Activated CD8-positive, alpha-beta memory T cell treated with anti-CD3 and anti-CD28 coated beads, Interleukin-2, amount 50 U/mL, for 48 hours (primary cell): ENCODE data around the gene NID2.
A peak's percentile ranks its signal among the peaks of the same experiment; 100 is the strongest.

Source experiments
- DNase-seq: peaks from one replicate; pipeline ENCODE4 v3.0.0-alpha.2; 2020

The NID2 gene

GRCh38 chr14:52051871-52052270 lies 17.0 kb downstream of the NID2 start:
- no peak for DNase-seq

- no peak for DNase-seq
Observed at GRCh38 chr14:52051251-52051650, 17.6 kb downstream of the NID2 start.

- DNase-seq = no peak
Observed at GRCh38 chr14:52049721-52050588, 18.9 kb downstream of the NID2 start.

- no peak for DNase-seq
Observed at GRCh38 chr14:52049271-52049670, 19.6 kb downstream of the NID2 start.

GRCh38 chr14:52048641-52049204 lies 20.1 kb downstream of the NID2 start:
- DNase-seq = no peak

- DNase-seq = no peak
Observed at GRCh38 chr14:52048116-52048515, 20.7 kb downstream of the NID2 start.

- no peak for DNase-seq
Observed at GRCh38 chr14:52046376-52046917, 22.4 kb downstream of the NID2 start.

GRCh38 chr14:52044791-52045522 lies 23.9 kb downstream of the NID2 start:
- no peak for DNase-seq

- peak; percentile 59 for DNase-seq
Observed at GRCh38 chr14:52043690-52044089, 25.2 kb downstream of the NID2 start.

- DNase-seq = no peak
Observed at GRCh38 chr14:52042371-52043289, 26.2 kb downstream of the NID2 start.

- no peak for DNase-seq
Observed at GRCh38 chr14:52040598-52040997, 28.3 kb downstream of the NID2 start.

- DNase-seq = no peak
Observed at GRCh38 chr14:52039124-52039815, 29.6 kb downstream of the NID2 start.

GRCh38 chr14:52033101-52033642 lies 35.7 kb downstream of the NID2 start:
- DNase-seq = no peak

GRCh38 chr14:52032204-52032801 lies 36.6 kb downstream of the NID2 start:
- no peak for DNase-seq

- DNase-seq = no peak
Observed at GRCh38 chr14:52031781-52032180, 37.1 kb downstream of the NID2 start.

- DNase-seq = no peak
Observed at GRCh38 chr14:52029881-52030280, 39.0 kb downstream of the NID2 start.

GRCh38 chr14:52026901-52027300 lies 42.0 kb downstream of the NID2 start:
- DNase-seq = no peak

- no peak for DNase-seq
Observed at GRCh38 chr14:52026017-52026660, 42.7 kb downstream of the NID2 start.

- no peak for DNase-seq
Observed at GRCh38 chr14:52025310-52025709, 43.5 kb downstream of the NID2 start.

- no peak for DNase-seq
Observed at GRCh38 chr14:52023518-52023917, 45.3 kb downstream of the NID2 start.
